HL-60 (cell line): ENCODE measurements around the gene GNAQ.

Source experiments
- CTCF ChIP-seq: IDR thresholded peaks from one replicate; pipeline ENCODE4 v1.5.1; 2011; ENCODE audit warnings: low read length, control low read depth, inconsistent platforms; ENCODE audit not compliant: insufficient read depth
- GABPA ChIP-seq: IDR thresholded peaks from 2 replicates; pipeline ENCODE4 v1.6.1; 2012; ENCODE audit warnings: low read depth
- POLR2AphosphoS5 ChIP-seq: IDR thresholded peaks from 2 replicates; pipeline ENCODE4 v1.6.1; 2012; ENCODE audit warnings: low read depth
- TF ChIP-seq, protein P1 (sequence below): IDR thresholded peaks from 2 replicates; pipeline ENCODE4 v1.6.1; 2012; ENCODE audit warnings: low read depth; ENCODE audit not compliant: insufficient replicate concordance

DNA sequence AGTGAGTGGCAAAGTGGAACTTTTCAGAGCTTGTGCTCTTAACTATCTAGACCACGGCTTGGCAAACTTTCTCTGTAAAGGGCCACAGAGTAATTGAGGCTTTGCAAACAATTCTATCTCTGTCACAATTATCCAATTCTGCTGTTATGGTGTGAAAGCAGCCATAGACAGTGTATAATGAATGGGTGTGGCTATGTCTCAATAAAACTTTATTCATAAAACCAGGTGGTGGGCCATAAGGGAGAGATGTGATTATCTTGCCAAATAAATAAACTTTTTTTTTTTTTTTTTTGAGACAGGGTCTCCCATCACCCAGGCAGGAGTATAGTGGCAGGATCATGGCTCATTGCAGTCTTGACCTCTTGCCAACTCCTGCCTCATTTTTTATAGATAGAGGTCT, 304.8 kb downstream of the GNAQ start:
- no peak for TF ChIP-seq CTCF
- TF ChIP-seq GABPA: no peak
- TF ChIP-seq POLR2AphosphoS5: no peak
- TF ChIP-seq, protein P1, sequence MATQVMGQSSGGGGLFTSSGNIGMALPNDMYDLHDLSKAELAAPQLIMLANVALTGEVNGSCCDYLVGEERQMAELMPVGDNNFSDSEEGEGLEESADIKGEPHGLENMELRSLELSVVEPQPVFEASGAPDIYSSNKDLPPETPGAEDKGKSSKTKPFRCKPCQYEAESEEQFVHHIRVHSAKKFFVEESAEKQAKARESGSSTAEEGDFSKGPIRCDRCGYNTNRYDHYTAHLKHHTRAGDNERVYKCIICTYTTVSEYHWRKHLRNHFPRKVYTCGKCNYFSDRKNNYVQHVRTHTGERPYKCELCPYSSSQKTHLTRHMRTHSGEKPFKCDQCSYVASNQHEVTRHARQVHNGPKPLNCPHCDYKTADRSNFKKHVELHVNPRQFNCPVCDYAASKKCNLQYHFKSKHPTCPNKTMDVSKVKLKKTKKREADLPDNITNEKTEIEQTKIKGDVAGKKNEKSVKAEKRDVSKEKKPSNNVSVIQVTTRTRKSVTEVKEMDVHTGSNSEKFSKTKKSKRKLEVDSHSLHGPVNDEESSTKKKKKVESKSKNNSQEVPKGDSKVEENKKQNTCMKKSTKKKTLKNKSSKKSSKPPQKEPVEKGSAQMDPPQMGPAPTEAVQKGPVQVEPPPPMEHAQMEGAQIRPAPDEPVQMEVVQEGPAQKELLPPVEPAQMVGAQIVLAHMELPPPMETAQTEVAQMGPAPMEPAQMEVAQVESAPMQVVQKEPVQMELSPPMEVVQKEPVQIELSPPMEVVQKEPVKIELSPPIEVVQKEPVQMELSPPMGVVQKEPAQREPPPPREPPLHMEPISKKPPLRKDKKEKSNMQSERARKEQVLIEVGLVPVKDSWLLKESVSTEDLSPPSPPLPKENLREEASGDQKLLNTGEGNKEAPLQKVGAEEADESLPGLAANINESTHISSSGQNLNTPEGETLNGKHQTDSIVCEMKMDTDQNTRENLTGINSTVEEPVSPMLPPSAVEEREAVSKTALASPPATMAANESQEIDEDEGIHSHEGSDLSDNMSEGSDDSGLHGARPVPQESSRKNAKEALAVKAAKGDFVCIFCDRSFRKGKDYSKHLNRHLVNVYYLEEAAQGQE: no peak
